ENCODE results near the gene COPS9.

Gene COPS9

DNA sequence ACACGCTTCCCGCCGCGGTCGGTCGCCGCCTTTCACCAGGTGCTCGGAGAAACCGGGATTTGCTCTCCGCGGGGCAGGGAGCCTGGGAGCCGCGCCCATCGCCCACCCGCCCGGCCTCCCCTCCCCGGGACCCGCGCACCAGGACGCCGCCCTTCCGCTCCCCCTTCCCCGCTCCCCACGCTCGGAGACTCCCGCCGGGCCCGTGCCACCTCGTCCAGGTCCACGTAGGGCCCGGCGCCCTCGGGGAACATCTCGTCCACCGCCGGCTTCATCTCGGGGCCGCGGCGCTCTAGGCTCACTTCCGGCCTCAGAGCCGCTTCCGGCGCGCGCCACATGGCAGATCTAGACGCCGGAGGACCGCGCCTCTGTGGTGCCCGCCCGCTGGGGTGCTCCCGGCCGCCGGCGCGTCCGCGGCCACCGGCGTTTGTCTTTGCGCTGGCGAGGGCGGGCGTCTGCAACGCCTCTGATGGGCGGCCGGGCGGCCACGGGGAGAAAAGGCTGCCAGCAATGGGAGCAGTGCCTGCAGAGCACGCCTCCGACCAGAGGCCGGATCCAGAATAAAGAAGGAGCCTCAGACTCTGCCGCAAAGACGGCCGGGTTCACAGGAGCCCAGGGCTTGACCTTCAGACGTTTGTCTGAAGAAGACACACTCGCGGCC is at the start of gene COPS9:
Gene COPS9, minus strand, starts transcription at position 293 of the 658 bp plus-strand sequence. Its CDS starts 21 bp downstream, at position 272.
- peak; percentile 72 for DNase-seq (ENCODE audit: low read depth)

DNA sequence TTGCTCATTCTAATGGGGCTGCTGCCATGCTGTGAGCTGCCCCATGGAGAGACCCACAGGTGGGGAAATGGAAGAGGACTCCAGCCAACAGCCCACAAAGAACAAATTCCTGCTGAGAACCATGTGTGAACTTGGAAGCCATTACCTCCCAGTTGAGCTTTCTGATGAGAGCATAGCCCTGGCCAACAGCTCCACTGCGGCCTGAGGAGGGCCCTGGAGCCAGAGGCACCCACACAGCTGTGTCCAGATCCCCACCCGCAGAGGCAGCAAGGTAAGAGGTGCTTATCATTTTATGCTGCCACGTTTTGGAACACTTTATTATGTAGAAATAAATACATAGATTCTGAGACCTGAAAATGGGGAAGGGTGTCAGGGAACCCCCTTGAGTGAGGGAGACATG is 48.6 kb upstream of the COPS9 start:
- DNase-seq (ENCODE audit: low read depth) = no peak

- no peak for DNase-seq (ENCODE audit: low read depth)
Observed at GRCh38 chr2:240183875-240184590, 47.9 kb upstream of the COPS9 start.

DNA sequence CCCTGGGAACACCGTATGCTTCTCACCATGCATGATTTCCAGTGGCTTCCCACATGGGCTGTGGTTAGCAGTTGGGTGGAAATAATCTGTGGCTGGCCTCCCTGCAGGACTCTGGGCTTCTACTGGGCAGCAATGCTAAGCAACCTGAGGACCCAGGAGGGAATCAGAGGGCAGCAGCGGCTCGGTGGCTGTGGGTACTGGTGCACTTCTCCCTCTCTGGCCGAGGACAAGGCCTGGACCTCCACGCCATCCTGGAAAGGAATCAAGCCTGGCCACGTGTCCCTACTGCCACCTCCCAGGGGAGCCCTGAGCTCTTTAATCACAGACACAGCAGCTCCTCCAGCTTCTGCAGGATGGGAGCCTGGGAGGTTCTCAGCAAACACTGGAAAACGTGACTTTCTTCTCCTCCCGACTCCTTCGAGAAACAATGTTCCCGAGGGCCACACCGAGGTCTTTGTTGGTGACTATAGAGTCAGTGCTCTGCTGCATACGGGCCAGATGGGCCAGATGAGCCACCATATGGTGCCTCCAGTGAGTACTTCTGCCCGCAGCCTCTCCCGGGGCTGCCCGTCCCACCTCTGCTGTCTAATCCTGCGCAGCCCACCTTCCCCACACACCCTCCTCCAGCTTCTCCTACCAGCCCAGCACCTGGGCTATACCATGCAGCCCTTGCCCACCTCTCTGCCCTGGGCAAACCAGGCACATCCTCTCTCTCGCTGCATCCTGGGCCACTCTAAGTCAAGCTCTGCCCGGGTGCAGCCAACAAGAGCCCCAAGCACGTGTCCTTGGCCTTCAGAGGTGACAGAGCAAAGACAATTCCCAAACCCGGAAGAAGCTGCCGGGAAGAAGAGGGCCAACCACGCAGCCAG is 47.1 kb upstream of the COPS9 start:
- DNase-seq (ENCODE audit: low read depth) = no peak

- DNase-seq (ENCODE audit: low read depth) = no peak
Observed at GRCh38 chr2:240182476-240182875, 46.4 kb upstream of the COPS9 start.

DNA sequence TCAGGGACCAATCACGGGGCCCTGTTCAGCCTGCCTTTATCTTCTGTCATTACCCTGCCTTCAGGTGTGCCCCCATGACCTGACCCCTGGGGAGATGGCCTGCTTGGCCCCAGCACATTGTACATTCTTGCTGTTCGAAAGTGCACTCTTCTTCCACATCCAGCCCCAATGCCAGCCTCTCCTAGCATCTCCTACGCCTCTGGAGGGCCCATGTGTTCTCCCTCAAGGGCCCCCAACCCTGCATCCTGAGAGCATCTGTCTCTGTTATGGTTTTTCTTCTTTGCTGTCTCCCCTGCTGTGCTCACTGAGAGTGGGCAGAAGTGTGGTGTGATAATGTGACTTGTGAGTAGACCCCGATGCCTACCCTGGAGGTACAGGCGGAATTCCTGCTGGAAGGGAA is 45.9 kb upstream of the COPS9 start:
- DNase-seq (ENCODE audit: low read depth) = no peak

- DNase-seq (ENCODE audit: low read depth) = no peak
Observed at GRCh38 chr2:240179941-240180666, 44.0 kb upstream of the COPS9 start.

- DNase-seq (ENCODE audit: low read depth) = no peak
Observed at GRCh38 chr2:240179186-240179815, 43.2 kb upstream of the COPS9 start.

- DNase-seq (ENCODE audit: low read depth) = no peak
Observed at GRCh38 chr2:240178564-240178963, 42.5 kb upstream of the COPS9 start.

DNA sequence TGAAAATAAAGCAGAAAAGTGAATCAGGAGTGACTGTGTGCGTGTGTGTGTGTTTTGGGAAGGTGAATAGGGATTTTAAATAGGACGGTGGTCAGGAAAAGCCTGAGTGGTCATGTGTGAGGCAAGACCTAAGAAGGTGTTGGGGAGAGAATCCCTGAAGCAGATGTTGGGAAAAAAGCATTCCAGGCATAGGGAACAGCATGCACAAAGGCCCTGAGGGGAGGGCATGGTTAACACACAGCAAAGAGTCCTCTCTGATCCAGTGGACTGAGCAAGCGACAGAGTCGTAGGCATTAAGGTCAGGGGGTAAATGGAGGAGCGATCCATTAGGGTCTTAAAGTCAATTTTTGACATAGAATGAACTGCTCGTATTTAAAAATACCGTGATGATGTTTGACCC is 38.4 kb upstream of the COPS9 start:
- no peak for DNase-seq (ENCODE audit: low read depth)

- no peak for DNase-seq (ENCODE audit: low read depth)
Observed at GRCh38 chr2:240172071-240172895, 36.2 kb upstream of the COPS9 start.

DNA sequence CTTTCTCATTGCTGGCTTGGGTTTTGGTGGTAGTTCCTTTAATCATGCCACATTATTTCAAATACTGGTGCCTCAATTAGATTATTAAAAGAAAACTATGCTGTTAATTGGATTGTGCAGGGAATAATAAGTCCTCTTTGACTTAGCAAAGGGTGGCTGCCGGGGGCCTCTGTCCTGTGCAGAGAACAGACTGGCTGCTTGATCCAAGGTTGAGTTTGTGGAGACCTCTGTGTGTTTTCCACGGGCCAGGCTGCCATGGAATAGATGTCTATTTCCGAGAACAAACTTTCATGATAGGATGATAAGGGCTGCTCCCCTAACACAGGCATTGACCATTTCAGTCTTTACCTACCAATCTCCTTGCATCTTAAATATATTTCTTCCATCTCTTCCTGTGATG is 34.8 kb upstream of the COPS9 start:
- DNase-seq (ENCODE audit: low read depth) = no peak

- DNase-seq (ENCODE audit: low read depth) = no peak
Observed at GRCh38 chr2:240170354-240170735, 34.2 kb upstream of the COPS9 start.

DNA sequence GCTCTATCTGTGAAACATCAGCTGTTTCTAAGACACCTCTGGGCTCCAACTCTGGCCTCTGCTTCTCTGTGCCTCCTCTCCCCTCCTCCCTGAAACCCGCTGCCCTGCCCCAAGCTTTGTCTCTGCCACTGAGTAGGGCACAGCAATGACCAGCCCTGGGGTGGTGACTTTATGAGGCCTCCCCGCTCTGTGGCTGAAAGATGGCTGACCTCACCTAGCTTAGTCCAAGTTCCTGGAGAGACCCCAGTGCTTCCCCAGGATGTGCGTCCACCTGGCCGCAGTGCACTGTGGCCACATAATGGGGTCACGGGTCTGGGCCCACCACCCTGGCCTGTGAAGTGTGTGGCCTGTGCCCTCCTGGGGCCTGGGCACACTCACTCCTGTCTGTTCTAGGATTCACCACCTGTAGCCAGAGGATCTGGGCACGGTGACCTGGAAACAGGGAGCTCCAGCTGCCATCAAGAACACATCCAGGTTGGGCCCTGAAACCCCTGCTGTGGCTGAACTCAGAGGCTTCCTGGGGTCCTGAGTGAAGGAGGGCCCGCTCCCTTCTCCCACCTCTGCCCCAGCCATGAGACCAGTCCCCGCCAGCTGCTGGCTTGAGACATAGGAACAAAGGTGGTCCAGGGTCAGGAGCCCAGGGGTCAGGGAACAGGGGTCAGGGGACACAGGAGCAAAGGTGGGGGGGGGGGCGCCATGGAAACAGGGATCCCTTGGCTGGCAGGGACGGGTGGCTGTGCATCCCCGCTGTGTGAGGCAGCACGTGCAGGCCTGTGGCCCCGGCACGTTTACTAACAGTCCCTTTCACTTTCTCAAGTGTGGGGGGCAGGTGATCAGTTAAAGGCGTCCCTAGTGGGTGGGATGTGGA is 33.6 kb upstream of the COPS9 start:
- DNase-seq (ENCODE audit: low read depth) = no peak

- DNase-seq (ENCODE audit: low read depth) = no peak
Observed at GRCh38 chr2:240168546-240169361, 32.6 kb upstream of the COPS9 start.

DNA sequence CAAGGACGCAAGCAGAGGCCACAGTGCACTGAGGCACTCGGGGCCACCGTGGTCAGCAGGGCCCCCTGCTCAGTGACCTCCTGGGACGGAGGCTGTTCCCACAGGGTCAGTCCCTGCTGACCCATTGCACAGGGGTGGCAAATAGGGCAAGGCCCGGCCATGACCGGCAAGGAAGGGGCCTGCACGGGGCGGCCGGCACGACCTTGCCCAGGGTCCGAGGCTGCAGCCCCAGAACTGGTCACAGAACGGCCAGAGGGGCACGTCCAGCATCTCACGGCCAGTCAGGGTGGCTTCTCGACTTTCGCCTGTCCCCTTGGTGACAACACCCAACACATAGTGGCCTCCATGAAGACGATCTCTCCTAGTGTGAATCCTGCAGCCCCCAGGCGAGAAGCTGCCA is 31.9 kb upstream of the COPS9 start:
- DNase-seq (ENCODE audit: low read depth) = no peak

DNA sequence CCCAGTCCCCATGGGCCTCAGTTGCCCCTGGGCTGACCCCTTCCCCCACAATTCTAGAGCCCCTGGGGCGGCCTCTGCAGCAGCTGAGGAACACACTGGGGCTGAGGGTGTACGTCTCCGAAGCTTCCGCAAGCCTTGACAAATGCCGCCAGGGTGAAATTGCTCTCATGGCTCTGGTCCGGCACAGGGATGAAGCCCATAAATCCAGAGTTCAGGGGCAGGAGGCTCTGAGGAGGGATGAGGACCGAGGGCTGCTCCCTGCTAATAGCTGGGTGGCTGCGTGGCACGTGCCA is 31.4 kb upstream of the COPS9 start:
- DNase-seq (ENCODE audit: low read depth) = no peak

DNA sequence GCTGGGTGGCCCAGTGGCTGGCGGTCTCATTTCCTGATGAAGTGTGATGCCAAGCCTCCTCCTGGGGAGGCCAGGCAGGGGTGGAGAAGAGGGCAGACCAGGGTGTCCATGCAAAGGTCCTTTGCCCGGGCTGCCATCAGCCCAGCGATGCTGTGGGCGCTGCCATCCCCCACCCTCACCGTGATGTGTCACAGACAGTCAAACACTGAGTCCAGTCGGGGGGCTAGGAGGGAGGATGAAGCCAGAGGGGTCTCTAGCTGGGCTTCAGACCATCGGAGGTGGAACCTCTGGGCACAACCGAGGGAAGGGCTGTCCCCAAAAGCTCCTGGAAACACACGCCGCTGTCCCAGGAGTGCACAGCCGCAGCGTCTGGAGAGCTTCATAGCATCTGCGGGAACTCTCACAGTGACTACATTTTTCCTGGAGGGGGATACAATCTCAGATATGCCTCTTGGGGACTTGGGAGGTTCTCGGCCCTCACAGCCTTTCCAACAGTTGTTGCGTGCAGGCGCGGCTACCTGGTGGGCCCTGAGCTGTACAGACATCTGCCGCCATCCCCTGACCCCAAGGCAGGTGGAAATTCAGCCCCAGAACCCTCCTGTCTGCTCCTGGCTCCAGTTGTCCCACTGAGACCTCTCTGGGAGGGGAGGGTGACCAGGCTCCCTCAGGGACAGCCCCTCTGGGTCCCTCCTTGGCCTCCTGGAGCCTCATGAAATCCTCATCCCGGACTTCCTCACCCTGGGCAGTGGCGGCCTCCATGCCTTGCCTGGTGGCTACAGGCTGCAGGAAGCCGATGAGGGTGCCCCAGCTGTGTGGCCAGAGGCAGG is 30.9 kb upstream of the COPS9 start:
- no peak for DNase-seq (ENCODE audit: low read depth)

Measured in T-helper 22 cell (primary cell).